COLO668 (cell line): ENCODE results near the gene STXBP6.

Source experiments
- DNase-seq: peaks from one replicate; lab custom pipeline; 2025; ENCODE audit not compliant: unreplicated experiment; lab: John Stamatoyannopoulos, UW

The STXBP6 gene

GRCh38 chr14:25019892-25020291, 30.1 kb downstream of the STXBP6 start:
- no peak for DNase-seq

GRCh38 chr14:25017562-25017961, 32.4 kb downstream of the STXBP6 start:
- no peak for DNase-seq

GRCh38 chr14:25015761-25016160, 34.2 kb downstream of the STXBP6 start:
- DNase-seq: no peak

DNA sequence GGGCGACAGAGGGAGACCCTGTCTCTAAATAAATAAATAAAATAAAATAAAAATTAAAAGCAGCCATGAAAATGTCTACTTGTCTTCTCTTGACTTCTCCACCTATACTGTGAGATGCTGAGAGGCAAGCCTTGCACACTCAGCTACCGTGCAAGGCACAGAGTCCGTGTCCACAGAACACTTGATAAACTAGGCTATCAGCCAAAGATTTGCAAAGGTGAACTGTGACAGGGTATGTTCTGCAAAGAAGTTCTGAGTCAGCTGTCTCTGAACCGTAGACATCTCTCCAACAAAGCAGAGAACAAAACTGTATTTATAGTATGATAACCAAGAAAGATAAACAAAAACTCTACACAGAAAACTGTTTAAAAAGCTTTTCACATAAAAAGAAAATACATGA, 35.5 kb downstream of the STXBP6 start:
- no peak for DNase-seq

DNA sequence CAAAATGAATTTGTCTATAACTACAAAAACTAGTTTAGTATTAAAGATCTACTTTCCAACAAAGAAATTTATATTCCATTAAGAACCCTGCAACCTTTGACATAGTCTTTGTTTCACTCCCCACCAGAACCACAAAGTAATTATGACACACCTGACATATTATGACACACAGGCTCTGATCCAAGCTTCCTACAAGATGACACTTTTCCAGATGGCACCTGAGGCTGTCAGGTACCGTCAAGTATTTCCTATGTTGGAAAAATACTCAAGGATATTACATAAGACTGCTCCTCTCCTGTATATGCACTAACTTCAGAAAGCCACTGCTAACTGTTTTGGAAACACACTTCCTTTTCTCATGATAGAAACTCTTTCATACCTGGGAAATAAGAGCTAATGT, 38.9 kb downstream of the STXBP6 start:
- no peak for DNase-seq

DNA sequence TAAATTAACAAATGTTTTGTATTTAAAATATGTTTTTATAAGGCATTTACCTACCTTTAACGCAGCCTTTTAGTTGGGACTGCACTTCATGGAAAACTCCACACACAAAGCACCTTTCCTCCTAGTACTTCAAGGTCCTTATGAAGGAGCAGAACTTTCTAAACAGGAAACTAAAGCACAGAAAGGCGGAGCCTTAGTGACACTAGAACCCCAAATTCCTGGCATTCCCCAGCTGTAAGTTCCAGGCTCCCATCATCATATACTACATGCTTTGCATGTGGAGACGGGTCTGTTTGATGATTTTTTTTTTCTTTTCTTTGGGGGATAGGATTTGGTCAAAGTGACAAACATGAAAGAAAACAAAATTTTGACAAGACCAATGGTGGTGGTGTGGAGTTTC, 39.5 kb downstream of the STXBP6 start:
- DNase-seq: no peak

- DNase-seq: no peak
Measured at GRCh38 chr14:25009891-25010290, 40.1 kb downstream of the STXBP6 start.

- DNase-seq: peak; percentile 15
Measured at GRCh38 chr14:25007832-25008231, 42.1 kb downstream of the STXBP6 start.

DNA sequence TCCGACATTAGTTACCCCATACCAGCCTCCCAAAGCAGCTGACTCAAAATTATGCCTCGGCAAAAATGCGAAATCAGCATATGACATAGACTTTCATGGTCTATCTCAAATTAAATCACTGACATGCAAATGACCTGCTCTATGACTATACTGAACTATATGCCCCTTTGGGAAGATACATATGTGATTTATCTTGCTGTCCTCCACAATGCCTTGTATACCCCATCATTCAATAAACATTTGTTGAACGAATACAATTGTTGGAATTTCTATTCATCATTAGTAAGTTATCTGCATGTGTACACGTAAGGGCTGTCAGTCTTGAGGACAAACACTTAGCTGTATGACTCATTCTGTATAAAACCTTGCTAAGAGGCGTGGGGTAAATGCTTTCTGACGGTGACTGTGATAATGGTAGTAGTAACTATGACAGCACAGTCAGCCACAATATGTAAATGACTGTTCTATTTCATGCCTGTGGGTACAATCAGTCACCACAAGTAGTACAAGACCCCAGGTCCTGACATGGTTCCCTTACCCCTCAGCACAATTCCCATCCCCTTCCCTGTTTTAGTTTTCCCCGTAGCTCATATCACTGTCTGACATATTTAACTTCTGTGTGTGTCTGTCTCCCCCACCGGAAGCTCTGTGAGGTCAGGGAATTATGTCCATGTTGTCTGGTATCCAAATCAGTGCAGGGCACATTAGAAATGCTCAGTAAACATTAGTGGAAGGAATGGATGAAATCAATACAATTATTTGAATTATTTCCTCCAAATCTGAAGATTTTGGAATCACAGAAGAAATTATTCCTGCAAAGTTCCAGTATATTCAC, 42.8 kb downstream of the STXBP6 start:
- DNase-seq: peak; percentile 21

- no peak for DNase-seq
Measured at GRCh38 chr14:25006031-25006430, 43.9 kb downstream of the STXBP6 start.

GRCh38 chr14:25004389-25004809, 45.5 kb downstream of the STXBP6 start:
- DNase-seq: no peak

- DNase-seq: no peak
Measured at GRCh38 chr14:25003537-25003936, 46.4 kb downstream of the STXBP6 start.

DNA sequence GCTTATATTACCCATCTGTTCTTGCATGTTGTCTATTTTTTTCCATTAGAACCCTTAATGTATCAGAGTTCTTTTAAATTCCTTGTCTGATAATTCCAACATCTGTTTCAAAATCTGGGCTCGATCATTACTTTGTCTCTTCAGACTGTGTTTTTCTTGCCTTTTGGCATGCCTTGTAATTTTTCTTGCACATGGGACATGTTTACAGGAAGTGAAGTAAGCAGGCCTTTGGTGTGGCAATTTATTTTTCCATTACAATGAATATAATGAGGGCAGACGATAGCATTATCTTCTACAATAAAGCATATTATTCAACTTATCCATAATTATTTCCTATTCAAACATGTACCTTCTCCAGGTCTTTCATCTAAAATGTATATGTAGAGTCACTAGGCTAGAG, 48.3 kb downstream of the STXBP6 start:
- no peak for DNase-seq

GRCh38 chr14:25001156-25001555, 48.8 kb downstream of the STXBP6 start:
- DNase-seq: no peak

GRCh38 chr14:24999157-24999556, 50.8 kb downstream of the STXBP6 start:
- no peak for DNase-seq

DNA sequence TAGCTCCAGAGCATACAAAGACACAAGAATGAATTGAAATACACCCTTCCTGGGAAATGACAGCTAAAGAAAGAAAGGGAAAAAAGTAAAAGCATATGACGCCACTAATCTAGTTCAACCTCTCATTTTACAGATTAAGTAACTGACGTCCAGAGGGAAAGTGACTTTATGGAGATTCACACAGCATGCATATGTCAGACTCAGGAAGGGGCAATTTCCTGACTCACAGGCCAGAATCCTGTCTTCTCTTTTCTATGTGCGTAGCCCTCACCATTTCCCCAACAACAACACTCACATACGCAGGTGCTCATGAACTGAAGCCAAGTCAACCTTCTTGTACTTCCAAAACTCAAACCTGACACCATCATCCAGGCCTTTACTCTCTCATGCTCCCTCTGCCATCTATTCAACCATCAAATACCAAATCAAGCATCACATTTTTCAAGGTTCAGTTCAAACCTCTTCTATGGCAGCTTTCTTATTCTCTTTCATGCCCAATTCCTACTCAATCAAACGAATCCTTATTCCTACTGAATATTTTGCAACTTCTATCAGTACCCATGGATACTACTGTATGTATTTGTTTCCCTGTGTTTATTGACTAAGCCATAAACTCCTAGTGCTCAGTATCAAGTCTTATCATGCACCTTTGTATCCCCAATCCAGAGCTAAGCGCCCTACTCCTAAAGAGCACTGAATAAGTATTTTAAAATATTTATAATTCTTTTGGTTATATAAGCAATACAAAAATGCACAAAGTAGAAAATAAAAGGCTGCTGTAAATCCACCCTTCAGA, 52.8 kb downstream of the STXBP6 start:
- DNase-seq: no peak

DNA sequence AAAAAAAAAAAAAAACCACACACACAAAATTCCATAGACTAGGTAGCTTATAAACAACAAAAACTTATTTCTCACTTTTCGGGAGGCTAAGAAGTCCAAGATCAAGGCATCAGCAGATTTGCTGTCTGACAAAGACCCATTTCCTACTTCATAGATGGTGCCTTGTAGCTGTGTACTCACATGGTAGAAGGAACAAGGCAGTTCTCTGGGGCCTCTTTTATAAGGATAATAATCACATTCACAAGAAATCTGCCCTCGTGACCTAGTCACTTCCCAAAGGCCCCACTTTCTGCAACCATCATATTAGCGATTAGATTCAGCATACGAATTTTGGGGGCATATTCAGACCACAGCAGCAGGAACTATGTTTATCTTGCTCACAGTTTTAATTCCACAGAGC, 54.9 kb downstream of the STXBP6 start:
- no peak for DNase-seq

DNA sequence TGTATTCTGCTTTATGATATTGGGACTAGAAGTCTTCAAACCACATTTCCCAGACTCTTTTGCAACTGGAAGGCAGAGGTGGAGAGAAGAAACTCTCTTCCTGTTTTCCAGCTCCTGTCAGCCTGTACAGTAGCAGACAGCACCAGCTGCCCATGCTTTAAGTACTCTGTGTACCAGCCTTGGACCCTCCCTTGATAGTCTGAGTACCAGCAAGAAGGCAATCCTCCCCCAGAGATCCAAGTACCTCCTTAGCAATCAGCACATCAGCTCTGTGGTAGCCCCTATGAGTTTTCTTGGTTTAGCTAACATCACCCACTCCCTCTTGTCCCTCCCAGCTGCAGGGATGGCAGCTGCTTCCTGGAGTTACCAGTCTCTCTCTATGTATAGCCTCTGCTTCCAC, 56.3 kb downstream of the STXBP6 start:
- no peak for DNase-seq

GRCh38 chr14:24992624-24993360, 57.2 kb downstream of the STXBP6 start:
- no peak for DNase-seq

GRCh38 chr14:24991821-24992220, 58.1 kb downstream of the STXBP6 start:
- no peak for DNase-seq

- no peak for DNase-seq
Measured at GRCh38 chr14:24991288-24991687, 58.7 kb downstream of the STXBP6 start.

GRCh38 chr14:24990773-24991172, 59.2 kb downstream of the STXBP6 start:
- no peak for DNase-seq
